Fibroblast of peridontal ligament (primary cell): ENCODE results near the gene MNAT1.

ENCODE experiments used
- DNase-seq: peaks from one replicate; pipeline ENCODE4 v3.0.0-alpha.2; 2010; ENCODE audit errors: extremely low read depth

MNAT1 gene

DNA sequence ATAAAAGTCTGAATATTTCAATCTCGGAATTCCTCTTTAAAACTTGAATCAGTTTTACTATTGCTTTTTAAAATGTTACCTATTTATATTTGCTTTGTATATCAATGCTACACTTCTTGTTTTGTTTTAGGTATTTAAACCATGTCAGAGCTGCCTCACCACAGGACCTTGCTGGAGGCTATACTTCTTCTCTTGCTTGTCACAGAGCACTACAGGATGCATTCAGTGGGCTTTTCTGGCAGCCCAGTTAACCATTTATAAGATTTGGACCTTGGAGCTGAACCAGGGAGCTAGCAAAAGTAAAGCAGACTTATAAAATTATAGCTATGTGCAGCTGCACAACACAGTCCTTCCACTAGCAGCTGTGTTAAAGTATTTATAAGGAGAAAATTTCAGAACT is 233.5 kb downstream of the MNAT1 start:
- DNase-seq = no peak

DNA sequence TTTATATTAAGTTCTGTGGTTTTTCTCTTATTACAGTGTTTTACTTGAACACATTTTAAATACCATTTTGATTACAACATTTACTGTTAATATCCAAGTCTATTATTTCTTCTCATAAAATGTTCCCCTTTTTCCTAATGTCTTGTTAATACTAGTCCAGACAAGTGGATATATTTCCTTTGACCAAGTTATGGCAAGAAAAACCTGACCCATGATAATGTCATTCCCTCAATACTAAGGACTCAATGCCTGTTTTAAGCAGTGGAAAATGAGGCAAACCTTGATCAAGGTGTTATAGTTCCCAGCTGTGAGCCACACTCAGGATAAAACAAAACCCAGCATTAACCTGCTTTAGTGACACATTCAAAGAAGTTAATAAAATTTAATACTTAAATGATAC is 234.1 kb downstream of the MNAT1 start:
- DNase-seq = no peak

DNA sequence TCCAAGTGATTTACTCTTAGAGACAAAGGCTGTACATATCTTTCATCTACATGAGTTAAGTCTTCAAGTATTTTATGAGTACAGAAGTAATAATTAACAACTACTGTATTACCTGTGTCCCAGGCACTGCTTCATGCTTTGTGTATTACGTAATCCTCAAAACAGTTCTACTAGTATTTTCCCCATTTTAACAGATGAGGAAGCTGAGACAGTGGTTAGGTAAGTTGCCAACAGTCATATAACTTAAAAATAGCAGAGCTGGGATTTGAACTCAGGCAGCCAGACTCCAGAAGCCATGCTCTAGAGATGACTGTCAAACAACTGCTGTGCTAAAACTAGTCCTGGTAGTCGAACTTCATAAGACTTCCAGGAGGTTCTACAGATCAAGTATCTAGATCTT is 235.6 kb downstream of the MNAT1 start:
- no peak for DNase-seq

DNA sequence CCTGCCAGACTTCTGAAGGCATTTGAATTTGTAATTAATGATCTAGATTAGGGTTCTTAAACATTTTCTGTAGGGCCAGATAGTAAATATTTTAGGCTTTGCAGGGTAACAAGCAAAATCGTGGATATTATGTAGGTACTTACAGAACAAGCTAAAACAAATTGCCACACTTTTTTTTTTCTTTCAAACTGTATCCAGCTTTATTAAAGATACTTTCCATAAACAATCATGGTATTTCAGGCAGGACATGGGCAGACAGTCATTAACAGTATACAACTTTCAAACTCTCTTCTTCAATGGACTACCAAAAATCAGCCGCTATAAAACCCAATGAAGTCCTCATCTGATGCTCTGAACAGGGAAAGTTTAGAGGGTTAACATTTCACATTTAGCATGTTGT is 236.7 kb downstream of the MNAT1 start:
- no peak for DNase-seq

DNA sequence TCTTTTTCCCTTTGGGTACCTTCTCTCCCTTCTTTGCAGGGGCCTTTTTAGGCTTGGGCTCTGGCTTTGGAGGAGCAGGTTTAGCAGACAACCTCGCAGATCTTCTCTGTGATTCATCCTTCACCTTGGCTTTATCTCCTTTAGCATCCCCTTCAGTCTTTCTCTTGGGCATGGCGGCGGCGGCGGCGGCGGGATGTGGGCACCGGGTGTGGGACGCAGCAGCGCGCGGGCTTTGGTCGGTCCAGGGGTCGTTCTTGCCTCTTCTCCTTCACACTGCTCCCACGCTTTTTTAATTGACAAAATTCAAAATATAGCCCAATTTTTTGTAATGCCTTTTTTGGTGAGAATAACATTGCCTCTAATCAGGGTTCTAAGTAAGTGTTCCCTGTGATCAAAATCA is 237.7 kb downstream of the MNAT1 start:
- no peak for DNase-seq

DNA sequence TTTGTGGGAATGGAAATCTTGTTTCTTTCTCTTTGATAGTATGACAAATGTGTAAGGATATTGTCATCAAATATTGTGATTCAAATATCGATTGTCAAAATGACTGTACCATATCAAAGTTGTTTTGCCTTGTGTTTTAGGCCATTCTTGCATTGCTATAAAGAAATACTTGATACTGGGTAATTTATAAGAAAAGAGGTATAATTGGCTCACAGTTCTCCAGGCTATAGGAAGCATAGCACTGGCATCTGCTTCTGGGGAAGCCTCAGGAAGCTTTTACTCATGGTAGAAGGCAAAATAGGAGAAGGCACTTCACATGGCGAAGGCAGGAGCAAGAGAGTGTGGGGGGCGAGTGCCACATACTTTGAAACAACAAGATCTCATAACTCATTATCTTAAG is 238.5 kb downstream of the MNAT1 start:
- no peak for DNase-seq

DNA sequence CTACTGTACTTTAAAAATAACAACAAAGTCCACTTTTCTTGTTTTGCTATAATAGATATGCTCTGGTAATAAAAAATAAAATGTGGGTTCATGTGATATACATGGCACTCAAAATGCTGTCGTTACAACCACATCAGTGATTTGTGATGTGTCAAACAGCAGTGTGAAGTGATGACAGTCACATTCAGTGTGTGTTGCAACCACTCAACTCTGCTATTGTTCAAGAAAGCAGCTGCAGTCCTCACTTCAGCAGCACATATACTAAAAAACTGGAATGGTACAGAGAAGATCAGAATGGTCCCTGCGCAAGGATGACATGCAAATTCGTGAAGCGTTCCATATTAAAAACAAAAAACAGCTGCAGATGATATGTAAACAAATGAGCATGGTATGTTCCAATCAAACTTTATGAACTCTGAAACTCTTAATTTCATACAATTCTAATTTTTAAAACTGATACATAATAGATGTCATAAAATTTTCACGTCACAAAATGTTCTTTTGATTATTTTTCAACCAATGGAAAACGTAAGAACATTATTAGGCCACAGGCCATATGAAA is 239.6 kb downstream of the MNAT1 start:
- no peak for DNase-seq

DNA sequence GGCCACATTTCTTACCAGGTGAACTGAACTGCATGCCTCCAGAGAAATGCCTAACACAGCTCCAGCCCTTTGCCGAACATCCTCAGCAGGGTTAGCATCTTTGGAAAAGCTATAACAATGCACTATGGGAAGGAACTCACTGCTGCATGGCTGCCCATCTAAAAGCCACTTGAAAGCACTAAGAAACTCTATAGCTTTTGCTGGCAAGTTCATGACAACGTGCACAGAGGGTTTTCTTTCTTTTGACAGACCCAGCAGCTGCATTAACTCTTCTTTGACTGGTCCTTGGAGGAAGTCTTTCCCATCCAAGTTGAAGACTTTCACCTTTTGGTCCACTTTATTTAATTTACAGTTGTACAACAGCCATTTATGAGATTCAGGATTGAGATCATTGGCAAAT is 241.0 kb downstream of the MNAT1 start:
- no peak for DNase-seq

DNA sequence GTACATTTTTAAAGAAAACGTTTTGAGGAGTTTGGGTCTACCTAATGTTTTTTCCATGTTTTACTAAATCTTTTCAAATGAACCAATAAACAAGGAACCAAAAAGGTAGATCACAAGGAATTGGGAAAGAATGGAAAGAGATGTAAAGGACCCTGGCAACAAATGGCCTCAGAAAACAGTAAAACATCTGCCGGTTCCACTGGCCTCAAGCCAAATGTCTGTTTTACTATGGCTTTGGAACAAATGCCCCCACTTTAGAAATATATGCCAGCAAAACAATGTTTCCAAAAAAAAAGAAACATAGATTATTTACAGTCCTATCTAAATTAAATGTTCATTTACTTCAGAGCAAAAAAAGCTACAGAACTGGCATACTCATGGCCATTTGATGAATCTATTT is 243.3 kb downstream of the MNAT1 start:
- DNase-seq = no peak

DNA sequence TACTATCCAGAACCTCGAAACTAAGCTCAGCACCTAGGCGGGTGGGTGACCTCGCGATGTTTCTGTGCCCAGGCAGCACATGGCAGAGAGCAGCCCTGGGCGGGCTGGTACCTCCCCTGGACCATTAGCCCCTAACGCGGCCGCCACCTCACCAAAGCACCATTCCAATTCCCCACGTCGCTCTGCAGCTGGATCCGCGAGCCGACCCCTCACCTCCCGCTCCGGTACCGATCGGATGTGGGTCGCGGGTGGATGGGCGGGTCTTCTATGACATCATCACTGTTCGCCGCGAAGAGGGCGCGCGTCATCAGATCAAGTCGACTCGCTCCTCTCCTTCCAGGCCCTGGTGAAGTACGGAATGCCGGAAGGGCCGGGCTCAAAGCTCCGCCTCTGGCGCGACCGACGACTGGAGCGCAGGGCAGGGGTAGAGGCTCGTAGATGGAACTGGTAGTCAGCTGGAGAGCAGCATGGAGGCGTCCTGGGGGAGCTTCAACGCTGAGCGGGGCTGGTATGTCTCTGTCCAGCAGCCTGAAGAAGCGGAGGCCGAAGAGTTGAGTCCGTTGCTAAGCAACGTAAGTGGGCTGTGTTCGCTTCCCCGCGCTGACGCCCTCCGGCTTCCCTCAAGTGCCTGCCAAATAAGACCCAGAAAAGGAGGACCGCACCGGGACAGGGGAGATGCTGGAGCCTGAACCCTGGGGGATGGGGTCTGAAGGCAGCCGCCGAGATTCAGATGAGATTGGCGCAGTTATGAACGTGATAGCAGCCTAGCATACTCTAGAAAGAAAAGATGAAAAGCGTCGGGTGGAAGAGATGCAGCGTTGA is 246.5 kb downstream of the MNAT1 start, which contains the start of the genes SLC38A6 and TRMT5:
Gene SLC38A6 (plus strand): TSS at position 435 of the 822 bp plus-strand sequence. CDS start 33 bp downstream, at position 468.
Gene TRMT5 (minus strand): TSS at position 269 of the 822 bp plus-strand sequence. CDS start 106 bp downstream, at position 163.
- DNase-seq = peak; percentile 97

DNA sequence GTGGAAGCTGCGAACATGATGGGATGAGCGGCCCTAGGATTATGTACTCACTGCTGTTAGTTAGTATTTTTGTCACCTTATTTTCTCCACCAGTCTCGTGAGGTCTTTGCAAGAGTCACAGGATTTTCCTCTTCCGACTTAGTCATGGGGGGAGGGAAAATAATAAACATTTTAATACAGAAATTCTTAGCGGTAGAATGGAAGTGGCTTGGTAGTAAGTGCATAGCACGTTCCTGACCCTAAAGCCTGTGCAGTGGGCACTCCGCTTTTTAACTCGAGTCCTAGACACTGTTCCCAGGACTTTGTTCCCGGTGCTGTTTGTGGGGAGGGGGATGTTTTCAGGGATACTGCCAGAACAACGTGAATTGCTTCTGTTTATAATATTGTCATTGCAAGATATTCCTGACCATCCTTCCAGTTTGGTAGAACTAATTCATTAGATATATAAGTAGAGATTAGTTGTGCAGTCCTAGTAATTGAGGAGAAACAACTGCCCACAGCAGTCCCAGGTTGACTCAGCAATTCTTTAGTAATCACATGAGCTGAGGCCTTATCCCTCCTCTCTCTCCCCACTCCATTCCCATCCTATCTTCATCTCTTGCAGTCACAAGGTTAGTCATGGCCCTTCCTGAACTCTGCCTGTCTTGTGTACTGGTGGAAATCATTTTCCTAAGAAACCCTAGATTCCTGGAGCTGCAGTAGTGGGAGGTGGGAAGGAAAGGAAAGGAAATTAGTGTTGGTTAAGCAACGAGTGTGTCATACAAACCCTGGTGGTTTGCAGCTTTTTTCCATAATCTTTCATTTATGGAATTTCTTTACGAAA is 247.3 kb downstream of the MNAT1 start:
- peak; percentile 91 for DNase-seq

DNA sequence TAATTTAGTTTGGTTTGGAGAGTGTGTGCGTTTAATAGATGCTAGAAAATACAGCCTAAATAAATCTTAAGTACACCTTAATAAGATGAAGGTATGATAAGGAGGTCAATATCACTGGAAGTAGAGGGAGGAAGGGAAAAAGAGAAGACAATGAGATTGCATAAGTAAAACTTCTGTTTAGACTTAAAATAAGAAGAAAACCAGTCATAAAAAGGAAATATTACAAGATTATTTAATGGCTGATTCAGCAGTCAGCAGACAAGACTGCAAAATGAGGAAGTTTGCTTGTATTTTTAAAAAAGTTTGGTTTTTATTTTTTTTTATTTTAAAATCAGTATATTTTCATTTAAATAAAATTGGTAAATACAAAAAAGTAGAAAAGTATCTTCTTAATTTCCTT is 249.6 kb downstream of the MNAT1 start:
- DNase-seq = no peak

DNA sequence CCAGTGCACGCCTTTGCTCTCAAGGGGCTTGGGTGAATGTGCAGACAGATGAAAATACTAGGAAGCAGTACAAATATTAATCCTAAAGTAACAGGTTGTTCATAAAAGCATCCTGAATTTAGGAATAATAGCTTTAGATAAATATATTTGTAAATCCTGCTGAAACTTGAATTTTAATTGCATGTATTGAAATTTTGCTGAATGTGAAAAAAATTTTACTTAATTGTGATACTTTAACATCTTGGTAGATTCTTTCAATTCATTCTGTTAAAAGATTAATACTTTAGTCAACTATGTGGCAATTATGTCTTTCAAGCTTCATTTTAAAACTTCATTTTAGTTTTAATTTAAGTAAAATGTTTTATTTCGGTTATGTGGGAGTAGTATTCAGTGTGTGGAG is 251.9 kb downstream of the MNAT1 start:
- no peak for DNase-seq

DNA sequence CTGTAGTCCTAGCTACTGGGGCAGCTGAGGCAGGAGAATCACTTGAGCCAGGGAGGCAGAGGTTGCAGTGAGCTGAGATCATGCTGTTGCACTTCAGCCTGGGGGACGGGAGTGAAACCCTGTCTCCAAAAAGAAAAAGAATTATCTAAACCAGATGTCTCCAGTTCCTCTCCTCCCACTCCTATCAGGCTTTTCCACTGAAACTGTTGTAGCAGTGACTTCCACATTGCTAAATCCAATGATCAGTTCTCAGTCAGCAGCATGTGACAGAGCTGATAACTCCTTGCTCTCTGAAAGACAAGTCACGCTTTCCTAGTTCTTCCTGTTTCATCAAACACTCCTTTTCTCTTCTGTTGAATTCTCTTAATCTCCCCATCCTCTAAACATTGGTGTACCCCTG is 255.0 kb downstream of the MNAT1 start:
- DNase-seq = peak; percentile 88

DNA sequence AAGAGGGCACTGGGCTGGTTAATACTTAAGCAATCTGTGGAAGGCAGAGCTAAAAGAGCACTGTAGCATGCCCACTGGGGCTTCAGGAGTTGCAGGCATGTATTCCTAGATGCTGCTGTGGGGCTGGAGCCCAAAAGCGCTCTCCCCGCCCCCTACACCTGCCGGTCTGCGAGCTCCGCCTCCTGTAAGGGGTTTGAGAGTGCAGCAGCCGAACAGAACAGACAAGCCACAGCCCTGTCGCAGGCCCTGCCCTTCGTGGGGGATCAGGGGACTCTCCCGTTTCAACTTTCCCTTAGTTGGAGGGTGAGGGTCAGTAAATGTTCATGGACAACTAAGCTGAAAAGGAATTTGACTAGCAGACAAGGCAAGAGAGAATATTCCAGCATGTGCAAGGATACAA is 264.1 kb downstream of the MNAT1 start:
- no peak for DNase-seq

DNA sequence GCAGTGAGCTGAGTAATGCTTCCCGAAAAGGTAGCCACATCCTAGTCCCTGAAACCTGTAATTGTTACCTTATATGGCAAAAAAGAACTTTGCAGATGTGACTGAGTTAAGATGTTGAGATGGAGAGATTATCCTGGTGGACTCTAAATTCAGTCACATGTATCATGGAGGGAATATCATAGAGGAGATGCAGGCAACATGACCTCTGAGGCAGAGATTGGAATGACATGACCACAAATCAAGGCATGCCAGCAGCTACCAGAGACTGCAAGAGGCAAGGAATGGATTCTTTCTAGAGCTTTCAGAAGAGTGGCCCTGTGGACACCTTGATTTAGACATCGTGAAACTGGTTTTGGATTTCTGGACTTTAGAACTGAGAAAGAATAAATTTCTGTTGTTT is 265.0 kb downstream of the MNAT1 start:
- DNase-seq = no peak

DNA sequence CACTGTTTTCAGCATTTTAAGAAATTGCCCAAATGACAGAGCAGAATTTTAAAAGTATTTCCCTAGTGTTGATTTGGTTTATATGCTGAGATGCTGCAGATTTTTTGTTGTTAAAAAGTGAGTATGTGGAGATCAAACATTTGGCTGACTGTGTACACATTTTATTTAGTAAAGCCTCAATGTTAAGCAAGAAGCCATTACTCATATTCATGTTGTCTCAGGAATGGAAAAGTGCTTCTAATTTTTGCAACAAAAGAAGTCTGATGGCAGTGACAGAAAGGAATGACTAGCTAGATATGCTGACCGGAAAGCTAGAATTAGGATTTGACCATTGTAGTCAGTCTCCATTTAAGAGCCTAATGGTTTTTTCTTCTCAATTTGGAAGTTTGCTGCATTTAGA is 269.0 kb downstream of the MNAT1 start:
- peak; percentile 74 for DNase-seq

DNA sequence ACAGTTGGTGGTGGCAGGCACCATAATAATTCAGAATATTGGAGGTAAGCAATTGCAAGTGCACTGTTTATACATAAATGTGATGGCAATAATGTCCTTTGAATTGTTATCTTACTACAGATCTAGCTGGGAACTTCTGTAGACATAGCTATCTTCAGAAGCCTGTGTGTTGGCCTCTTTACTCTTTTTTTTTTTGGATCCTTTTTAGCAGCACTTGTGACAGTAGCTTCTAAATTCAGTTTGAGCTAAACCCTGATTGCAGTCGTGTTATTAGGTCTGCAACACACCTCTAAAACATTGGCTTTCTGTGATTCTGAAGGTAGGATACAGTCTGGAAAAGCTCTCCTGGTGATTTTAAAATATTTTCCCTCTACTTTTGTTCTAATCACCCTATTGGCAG is 285.0 kb downstream of the MNAT1 start:
- no peak for DNase-seq
